Esophagus mucosa (tissue), 1 donor: Measurements from ENCODE around the gene FMNL2. TPM values are rescaled to one million over a fixed set of nuclear protein-coding genes. Genes with fewer than 3 reads are reported as not detected.

Experiments used
- ATAC-seq: fragments of 200-7000 bp; cut with Tn5 transposase; one replicate; pipeline ENCODE4 v1.9.1; 2020
- total RNA-seq: library from RNA; stranded (reverse); gene quantifications from one replicate; pipeline ENCODE4 v1.2.4, GENCODE V29; 2023
- donor health status: DM: yes; HTN: yes; CAD: no.

The FMNL2 gene
- total RNA-seq, 1 donor from 2014 or later, result 12.4 TPM

DNA sequence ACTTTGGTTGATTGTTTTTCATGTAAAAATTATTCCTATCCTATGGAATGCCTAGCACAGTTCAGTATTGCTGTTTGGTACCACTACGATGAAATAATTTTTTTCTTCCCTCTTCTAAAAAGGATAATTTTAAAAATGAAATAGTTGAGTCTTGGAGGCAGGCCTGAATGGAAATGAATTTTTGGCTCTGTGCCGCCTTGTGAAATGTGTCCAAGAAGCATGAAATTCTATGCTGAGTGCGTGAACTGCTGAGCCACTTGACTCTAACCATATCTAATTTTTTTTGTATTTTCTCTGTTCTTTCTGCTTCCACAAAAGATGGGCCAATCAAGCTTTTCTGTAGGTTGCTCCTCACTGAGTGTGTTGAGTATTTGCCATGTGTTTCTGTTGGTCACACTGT, 287.2 kb downstream of the FMNL2 start:
- ATAC-seq, result no peak

DNA sequence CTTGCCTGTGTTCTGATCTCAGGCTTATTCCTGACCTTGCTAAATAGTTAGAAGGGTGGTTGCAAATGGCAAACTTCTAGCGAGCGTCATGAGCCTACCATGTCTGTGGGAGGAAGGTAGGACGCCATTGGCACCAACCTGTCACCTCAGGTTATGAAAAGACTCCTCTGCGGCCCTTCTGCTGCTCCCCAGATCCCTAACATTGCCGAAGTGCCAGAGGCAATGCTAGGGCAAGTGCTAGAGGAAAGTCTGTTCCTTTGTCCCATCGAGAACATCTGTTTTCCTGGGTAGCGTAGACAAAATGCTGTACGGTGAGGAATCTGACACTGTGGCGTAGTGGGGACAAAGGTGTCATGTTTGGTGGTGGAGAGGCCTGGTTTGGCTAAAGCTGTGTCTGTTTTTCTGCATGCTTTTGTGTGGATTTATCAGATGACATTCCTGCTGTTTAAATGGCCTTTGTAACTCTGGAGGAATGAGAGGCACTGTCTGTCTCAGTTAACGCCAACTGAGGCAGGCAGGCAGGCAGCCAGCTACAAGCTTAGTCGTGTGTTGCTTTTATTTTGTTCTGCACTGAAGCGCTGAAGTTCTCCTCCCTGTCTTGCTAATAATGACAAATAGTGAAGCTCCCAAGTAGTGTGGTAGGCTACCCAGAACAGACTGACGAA, 288.2 kb downstream of the FMNL2 start:
- ATAC-seq, result no peak

DNA sequence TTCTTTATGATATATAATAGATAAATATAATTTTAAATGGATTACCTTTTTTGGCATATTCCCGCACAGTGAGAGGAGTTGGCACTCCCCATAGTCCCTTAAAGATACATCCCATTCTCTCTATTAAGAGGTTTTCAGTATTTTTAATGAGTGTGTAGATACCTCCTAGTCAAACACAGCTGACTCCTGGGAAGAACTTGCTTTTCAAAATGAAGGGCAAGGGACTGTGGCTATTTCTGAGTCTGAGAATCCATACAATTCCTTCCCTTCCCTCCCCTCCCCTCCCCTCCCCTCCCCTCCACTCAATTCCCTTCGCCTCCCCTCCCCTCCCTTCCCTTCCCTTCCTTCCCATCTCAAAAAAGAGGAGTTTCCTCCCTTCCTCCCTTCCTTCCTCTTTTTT, 288.8 kb downstream of the FMNL2 start:
- ATAC-seq, result no peak

DNA sequence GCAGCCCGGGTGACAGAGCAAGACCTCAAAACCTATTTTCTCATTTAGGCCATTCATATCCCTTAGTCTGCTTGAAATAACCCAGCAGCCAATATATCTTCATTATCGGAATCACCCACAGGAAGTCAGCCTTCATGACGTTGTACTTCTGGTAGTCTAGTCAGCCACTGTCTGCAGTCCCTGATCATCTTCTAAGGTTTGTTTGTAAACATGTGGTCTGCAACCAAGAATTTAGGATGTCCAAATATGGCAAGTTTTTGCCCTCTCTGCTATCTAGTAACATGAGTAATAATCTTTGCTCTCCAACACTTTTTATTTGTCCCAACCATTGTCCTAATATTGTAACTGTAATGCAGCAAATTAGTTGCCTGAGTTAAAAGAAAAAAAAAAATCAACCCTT, 289.8 kb downstream of the FMNL2 start:
- ATAC-seq, result no peak

DNA sequence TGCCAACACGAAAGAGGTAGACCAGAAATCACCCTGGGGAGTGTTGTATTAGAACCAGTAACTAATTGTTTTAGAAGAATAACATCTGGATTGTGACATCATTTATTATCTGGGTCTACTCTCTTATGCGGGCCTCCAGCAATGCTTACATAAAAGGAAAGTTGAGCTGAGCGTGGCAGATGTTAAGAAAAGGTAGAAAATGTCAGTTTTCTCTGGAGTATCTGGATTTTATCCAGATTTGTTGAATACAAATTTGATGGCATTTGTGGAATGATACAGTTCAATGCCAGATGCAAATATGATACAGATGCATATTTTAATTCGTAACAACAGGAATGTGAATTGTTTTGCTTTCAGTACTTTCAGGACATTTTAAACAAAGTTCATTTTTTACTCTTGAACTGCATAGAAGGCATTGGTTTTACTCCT, 292.0 kb downstream of the FMNL2 start:
- ATAC-seq, result no peak

DNA sequence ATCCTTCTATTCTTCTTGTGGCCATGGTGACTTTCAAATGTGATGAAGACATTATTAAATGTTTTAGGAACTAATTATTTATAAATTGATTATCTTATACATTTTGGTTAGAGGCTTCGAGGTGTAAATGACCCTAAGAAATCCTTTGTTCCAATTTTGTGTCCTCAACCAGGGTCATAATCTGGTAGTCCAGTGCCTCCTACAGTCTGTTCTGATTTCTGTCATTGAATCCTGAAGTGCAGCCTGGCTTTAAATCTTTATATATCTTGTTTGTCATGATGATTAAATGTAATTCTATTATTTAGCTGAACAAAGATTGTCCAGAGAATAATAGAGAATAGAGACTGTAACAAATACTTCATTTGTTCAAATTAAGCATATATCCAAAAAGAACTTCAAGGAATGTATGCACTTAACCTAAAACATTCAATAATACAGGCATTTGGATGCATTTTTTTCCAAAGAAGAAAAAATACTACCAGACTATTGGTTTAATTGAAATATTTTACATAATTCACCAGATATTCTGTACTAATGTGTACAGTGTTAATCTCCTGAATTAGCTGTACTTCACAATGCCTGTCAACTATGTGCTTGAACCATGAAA, 292.5 kb downstream of the FMNL2 start:
- no peak for ATAC-seq

DNA sequence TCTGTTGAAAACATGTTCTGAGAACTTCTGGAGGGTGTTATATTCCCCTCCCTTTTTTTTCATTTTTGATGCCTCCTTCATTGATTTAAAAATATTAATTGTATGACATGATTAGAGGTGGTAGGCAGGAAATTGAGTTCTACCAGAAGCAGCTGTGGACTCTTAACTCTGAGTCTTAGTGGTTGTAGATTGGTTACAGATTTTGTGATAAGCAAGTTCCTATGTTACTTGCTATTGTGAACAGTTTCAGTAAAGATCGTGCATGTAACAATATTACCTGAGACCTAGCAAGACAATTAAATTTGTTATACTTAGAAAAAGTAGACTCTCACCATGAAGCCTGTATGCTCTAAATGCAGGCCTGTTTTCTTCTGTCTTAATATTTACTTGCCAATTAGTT, 294.2 kb downstream of the FMNL2 start:
- no peak for ATAC-seq

DNA sequence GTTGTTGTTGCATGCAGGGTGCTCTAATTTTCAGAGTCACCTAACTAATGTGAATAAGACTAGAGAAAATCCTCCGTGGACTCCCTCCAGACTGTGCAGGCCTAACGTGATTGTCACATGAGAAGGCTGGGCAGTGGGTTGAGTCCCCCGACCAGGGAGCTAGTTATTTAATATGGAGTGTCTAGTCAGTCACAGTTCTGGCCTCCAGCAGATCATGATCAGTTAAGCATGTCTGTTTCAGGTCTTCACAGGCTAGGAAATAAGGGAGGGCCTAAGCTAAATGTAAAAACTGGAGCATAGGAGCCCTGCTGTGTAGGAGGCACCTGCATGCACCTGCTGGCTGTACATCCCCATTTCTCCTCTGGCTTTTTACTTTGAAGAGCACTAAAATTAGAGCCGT, 295.5 kb downstream of the FMNL2 start:
- ATAC-seq, result no peak

DNA sequence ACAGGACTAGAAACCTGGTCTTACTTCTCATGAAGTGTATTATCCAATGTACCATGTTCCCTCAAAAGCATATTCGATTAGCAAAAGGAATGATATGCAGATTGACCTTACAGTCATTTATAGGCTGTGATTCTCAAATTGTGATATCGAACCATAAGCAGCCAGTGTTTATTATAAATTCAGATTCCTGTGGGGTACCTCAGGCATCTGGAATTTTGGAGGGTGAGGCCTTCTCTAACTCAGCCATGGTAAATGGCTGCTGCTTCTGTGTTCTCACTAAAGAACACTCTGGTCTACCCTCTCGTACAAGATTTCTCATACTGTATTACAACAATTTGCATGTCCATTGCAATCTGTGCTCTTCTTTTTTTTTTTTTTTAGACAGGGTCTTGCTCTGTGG, 297.8 kb downstream of the FMNL2 start:
- ATAC-seq, result no peak

DNA sequence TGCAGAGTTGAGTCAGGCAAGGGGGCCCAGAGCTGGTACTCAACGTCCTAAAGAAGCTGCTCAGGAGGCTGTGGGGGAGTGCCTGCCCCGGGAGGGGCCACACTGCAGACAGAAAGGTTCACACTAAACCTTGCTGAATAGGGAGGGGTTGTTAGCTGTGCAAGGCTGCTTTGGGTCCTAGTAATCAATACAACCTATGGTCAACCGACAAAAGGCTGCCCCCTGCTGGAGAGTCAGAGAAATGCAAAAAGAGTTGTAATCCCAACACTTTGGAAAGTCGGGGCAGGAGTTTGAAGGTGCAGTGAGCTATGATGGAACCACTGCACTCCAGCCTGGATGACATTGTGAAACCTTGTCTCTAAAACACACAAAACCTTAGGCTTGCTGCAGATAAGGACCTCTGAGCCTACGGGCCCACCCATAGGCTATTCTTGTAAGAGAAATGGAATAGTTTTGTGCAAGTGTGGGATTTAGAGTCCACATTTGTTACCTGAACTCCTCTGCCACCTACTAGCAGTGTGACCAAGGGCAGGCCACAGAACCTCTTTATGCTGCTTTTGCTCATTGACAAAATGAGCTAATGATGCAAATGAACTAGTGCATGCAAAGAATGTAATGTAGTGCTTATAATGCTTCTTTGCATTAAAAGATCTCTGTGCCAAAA, 300.8 kb downstream of the FMNL2 start:
- ATAC-seq, result peak; percentile 73

DNA sequence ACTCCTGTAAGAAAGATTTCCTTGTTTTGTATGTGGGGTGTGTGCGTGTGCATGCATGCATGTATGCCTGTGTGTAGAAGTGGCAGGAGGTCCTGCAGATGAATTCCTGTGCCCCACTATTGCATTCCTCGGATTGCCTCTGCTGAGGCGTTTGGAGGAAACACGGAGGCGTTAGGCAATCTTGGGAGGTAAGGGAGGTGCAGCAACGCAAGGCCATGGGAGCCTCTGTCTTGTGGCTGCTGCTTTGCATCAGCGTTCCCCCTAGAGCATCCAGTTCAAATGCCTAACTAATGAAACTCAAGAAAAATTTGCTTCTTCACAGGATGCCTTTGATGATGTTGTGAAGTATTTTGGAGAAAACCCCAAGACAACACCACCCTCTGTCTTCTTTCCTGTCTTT, 302.3 kb downstream of the FMNL2 start:
- ATAC-seq, result no peak

DNA sequence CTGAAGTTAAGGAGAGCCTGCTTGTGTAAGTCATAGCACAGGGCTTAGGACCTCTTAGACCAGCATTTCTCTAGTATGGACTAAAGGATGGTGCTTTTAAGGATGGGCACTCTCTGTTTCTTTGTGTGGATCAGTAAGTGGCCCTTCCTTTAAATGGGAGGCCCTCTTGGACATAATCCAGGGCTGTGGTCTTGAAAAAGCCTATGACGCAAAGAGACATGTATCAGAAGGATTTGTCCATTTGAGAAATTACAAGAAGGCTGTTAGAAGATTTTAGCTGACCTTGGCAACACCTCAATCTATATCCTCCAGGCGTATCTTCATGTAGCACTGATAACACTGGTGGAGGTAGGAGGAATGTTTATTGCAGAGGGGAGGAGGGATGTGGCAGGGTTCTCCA, 303.1 kb downstream of the FMNL2 start:
- ATAC-seq, result no peak

DNA sequence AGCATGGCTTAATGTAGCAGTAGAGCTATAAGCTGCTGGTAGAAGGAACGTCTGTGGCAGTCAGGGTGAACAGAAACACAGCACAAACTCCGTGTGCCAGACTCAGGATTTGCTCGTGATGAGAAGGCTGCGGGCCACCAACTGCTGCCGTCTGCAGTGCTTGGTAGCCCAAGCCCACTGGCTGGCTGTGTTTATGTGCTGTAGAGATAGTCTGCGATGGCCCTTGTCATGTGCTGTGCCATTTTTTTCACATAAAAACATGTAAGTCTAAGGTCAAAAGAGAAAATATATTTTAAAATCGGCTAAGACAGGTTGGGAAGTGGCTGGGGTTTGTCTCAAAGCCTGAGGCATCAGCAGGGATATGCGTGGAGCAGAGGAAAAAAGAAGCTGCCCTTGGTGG, 303.6 kb downstream of the FMNL2 start:
- ATAC-seq, result no peak

DNA sequence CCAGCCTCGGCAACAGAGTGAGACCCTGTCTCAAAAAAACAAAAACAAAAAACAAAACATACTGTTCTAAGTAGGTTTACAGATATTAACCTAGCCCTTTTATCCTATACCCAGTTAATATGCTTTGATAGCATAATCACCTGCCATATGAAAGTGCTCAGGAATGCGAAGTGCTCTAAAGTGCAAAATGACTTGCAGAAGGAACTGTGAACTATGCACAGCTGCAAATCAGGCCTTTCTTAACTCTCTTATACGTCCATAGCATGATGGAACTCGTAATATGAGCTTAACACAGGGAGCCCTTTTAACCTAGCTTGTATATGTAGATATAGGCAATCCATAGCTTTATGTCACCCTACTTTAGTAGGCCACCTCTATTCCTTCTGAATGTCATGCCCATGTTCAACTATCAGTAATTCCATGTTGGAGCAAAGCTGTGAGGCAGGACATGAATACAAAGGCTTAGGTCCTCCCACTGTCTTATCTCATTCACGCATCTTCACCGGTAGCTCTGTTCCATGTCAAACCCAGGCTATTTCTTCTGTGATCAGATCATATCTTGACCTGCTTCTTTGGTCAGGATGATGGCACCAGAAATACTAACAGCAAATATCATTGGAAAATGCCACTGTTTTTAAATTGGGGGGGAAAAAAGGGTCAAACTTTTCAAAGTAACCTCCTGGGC, 309.4 kb downstream of the FMNL2 start:
- no peak for ATAC-seq

DNA sequence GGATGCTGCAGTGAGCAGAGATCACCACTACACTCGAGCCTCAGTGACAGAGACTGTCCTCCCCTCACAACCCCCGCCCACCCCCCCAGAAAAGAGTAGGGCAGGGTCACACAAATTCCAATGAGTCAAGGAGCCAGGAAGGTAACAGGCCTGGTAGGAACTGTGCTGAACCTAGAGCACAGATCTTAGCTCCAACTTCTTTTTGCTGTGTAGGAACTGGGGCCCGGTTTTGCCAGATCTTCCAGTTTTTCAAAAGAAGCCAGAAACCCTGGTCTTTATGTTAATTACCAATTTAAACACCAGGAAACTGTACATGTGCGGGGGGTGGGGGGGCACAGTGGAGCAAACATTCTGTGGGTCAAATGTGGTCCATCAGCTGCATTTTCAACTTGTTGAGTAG, 311.3 kb downstream of the FMNL2 start:
- ATAC-seq, result peak; percentile 77

DNA sequence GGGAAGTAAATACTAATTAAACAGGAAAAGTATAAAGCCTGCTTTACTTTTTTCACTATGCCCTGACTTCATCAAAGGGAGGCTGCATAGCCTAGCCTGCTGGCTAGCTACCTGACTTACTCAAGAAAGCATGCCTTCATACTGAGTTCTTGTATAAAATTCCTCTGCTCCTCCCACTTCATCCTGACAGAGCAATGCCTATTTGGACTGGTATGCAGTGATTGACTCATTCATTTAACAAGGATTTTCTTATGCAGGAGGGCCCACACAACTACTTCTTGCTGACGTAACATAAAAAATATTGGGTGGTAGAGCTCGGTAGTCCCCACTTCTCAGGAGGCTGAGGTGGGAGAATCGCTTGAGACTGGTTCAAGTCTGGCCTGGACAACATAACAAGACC, 311.8 kb downstream of the FMNL2 start:
- ATAC-seq, result peak; percentile 84

DNA sequence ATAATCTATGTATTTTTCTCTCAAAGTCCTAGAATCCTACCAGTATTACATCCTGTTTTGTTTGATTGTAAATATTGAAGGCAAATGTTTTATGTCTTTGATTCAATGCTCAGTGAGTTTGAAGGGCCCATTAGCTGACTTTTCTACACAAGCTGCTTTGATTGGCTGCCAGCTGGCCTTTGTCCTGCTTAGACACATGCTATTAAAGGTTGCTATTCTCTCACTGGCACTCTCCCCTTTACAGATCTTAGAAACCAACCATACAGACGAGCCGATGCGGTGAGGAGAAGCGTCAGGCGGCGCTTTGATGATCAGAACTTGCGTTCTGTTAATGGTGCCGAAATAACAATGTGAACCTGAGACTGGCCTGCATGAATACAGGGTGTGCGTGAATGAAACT, 312.6 kb downstream of the FMNL2 start:
- peak; percentile 27 for ATAC-seq

DNA sequence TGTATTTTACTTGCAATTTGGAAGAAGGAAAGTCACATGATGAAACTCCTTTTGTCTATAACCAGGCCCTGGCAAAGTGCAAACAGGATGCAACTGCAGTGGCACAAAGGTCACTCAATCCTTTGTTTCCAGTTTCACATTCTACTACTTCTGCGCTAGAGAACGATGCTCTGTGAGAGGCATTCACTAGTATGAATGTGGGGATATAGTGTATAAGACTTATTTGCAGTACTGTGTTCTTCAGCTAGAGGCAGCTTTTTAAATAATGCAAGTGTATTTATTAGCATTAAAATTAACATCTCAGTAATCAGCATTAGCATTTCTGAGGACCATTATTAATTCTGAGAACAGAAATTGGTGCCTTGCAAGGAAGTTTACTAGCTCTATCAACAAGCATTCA, 313.4 kb downstream of the FMNL2 start:
- no peak for ATAC-seq

DNA sequence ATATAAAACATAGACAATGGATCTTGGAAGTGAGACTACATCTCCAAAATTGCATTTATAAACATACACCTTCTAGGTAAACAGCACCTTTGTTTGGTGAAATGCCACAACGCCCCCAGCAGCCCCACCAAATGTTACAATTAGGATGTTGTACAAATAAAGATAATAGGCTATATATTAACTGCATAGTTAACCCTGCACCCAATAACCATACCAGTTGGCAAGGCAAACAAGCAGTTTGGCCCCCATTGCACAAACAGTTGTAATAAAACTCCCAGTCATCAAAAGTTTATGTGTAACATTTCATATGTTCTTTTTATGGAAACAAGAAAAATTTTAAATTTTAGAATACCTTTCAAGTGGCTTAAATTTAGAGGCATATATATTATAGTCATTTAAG, 315.0 kb downstream of the FMNL2 start:
- ATAC-seq, result no peak

DNA sequence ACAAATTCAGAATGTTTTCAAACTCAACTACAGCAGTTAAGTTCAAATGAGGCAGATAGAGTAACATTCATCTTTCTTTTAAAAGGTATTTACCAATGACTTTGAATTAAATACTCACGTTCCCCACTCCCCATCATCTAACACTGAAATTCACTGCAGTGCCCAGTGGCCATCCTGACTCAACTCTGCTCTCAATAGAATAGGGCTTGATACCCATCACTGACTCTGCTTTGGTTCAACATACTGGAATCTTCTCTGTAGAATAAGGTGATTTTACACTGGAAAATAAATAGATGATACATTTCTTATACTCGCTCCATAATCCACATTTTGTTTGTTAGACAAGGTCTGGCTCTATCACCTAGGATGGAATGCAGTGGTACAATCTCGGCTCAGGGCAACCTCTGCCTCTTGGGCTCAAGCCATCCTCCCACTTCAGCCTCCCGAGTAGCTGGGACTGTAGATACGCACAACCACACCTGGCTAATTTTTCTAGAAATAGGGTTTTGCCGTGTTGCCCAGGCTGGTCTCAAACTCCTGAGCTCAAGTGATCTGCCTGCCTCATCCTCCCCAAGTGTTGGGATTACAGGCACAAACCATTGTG, 315.9 kb downstream of the FMNL2 start:
- ATAC-seq, result no peak

DNA sequence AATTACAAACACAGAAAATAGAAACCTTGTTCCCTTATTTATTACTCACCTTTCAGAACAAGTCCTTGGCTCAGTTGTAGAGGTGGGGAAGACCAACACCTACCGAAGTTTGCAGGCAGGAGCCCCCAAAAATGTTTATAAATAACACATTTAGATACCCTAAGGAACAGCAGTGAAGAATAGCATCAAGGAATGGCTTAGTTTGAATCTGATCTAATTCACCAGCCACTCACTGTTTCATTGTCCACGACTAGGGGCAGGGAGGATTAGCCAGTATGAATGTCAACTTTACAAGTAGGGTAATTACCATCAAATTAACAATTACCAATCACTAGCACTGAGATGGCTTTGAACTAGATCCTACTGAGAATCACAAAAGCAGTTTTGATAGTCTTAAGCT, 316.9 kb downstream of the FMNL2 start:
- no peak for ATAC-seq

DNA sequence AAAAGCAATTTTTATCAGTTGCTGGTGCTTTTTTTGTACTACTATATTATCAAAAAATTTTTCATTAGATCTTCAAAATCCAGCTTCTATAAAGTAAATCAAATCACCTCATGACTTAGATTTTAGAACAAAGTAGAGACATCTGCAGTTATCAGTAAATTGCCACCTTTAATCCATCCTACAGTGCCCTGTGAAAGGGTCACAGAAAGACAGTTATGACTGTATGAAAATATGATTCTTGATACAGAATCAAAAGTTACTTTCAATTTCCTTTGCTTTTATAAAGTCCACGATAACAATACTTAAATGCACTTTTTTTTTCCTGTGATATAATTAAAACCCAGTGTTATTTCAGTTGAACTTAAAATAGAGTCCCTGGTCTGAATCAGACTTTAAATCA, 320.9 kb downstream of the FMNL2 start:
- no peak for ATAC-seq

DNA sequence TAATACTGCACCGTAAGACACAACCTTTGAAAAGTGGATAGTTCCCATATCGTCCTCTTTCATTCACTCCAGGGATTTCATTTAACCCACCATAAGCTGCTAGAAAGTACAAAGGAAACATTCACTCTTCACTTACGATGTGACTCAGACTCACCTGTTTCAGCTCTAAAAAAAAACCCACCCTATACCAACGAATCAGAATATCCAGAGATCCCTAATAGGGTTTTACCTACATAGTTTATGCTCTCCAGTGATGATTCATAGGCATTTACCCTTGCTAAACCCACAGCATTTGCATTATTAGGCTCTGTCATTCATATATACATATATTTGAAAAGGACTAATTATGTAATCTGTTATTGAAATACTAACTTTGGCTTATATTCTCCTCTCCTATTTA, 322.1 kb downstream of the FMNL2 start:
- no peak for ATAC-seq
